Lower leg skin (tissue), 4 donors: ENCODE data around the gene RIF1. TPM values are rescaled to one million over a fixed set of nuclear protein-coding genes. Genes with fewer than 3 reads are reported as not detected.
A peak's percentile ranks its signal among the peaks of the same experiment; 100 is the strongest.

Experiments used
- DNase-seq, 2 donors: peaks; one replicate each; pipeline ENCODE4 v3.0.0-alpha.2; 2019; ENCODE audit warnings: low spot score in 2 of 2
- H3K4me3 ChIP-seq: fragments of 200-600 bp; sonication (generic); 2 replicates; pipeline ENCODE4 v1.5.1; 2017; ENCODE audit warnings: mild to moderate bottlenecking, low read depth; ENCODE audit not compliant: poor library complexity, severe bottlenecking
- CTCF ChIP-seq, 3 donors: fragments of 450-650 bp; IDR thresholded peaks; one replicate each; pipeline ENCODE4 v1.5.1; 2016; ENCODE audit warnings: antibody characterized with exemption in 3 of 3, mild to moderate bottlenecking in 3 of 3, moderate library complexity in 2 of 3
- POLR2A ChIP-seq, 2 donors: fragments of 450-650 bp; IDR thresholded peaks; one replicate each; pipeline ENCODE4 v1.6.1; 2016 to 2017; ENCODE audit warnings: antibody characterized with exemption in 2 of 2, mild to moderate bottlenecking in 1 of 2, moderate library complexity in 1 of 2
- WGBS, 2 donors: methylation state at CpG; one replicate each; pipeline ENCODE4 v1.1.5; 2018; 5-methylcytosine and 5-hydroxymethylcytosine counted together
- intact Hi-C: fragments of 100-400 bp; cut with DNase I; formaldehyde crosslinking; loops from one replicate; pipeline ENCODE4 v1.15.0; 2023; ENCODE audit warnings: low total_unique reads
- total RNA-seq, 4 donors: library from RNA; depleted of rRNA; stranded (reverse); fragments of >200 nt; gene quantifications; one replicate each; pipeline ENCODE4 v1.1.0, GENCODE V29; 2016

The RIF1 gene
- 10 to 100 TPM; 24.6 to 38.4 (median 31.4) TPM for total RNA-seq

GRCh38 chr2:151409601-151410484, at the start of gene RIF1:
Gene RIF1, plus strand, starts transcription at chr2:151409902. Its CDS starts 522 bp downstream, at chr2:151410424.
- peak within 1 kb of the TSS; percentile 96 for H3K4me3 ChIP-seq
- DNase-seq = peak; percentile 85 to 97
- WGBS, 2 donors = 0 to 1% methylated on average over 35 to 56 of the region's 65 CpGs
- no peak for TF ChIP-seq POLR2A (IDR thresholded peaks at IDR 0.05)
- peak in 1 of 3 donors; percentile 74 for TF ChIP-seq CTCF (IDR thresholded peaks at IDR 0.05)
- intact Hi-C loops = no loop called here

- 83% methylated on average over 3 of the region's 3 CpGs for WGBS, 2 donors
- no peak for TF ChIP-seq POLR2A (IDR thresholded peaks at IDR 0.05)
- TF ChIP-seq CTCF (IDR thresholded peaks at IDR 0.05) = no peak
- intact Hi-C loops = no loop called here
- no peak for DNase-seq
- no peak overlapping the region for H3K4me3 ChIP-seq
These were observed 47.9 kb upstream of the RIF1 start for GRCh38 chr2:151361674-151362370.

- intact Hi-C loops = no loop called here
- 55 to 71% methylated on average over 8 of the region's 8 CpGs for WGBS, 2 donors
- peak in 1 of 2 donors; percentile 24 for DNase-seq
These were observed 46.0 kb upstream of the RIF1 start for GRCh38 chr2:151363709-151364108.

GRCh38 chr2:151367571-151367970, 42.1 kb upstream of the RIF1 start:
- no peak overlapping the region for H3K4me3 ChIP-seq
- intact Hi-C loops = no loop called here
- no peak for DNase-seq
- 88 to 92% methylated on average over 2 of the region's 2 CpGs for WGBS, 2 donors
- TF ChIP-seq CTCF (IDR thresholded peaks at IDR 0.05) = no peak
- no peak for TF ChIP-seq POLR2A (IDR thresholded peaks at IDR 0.05)

More at GRCh38 chr2:151363709-151364108, 46.0 kb upstream of the RIF1 start:
- H3K4me3 ChIP-seq = no peak overlapping the region
- TF ChIP-seq POLR2A (IDR thresholded peaks at IDR 0.05) (no peak), CTCF (IDR thresholded peaks at IDR 0.05) (no peak)

- no peak overlapping the region for H3K4me3 ChIP-seq
- intact Hi-C loops = no loop called here
- DNase-seq = no peak
- 35 to 38% methylated on average over 3 of the region's 3 CpGs for WGBS, 2 donors
- TF ChIP-seq CTCF (IDR thresholded peaks at IDR 0.05) (no peak), POLR2A (IDR thresholded peaks at IDR 0.05) (no peak)
These were observed 35.3 kb upstream of the RIF1 start for GRCh38 chr2:151374436-151374835.
